Ascending aorta (tissue), 2 donors: ENCODE measurements around the gene KIR2DL4. TPM values are rescaled to one million over a fixed set of nuclear protein-coding genes. Genes with fewer than 3 reads are reported as not detected.
"Not testable (repeated sequence)": the region's sequence is repeated elsewhere in the genome, so short reads cannot be mapped to it uniquely, and the experiment has no call there.

Experiments used
- DNase-seq, 2 donors: peaks; one replicate each; pipeline ENCODE4 v3.0.0-alpha.2; 2019; ENCODE audit warnings: low spot score in 2 of 2
- H3K27ac ChIP-seq, 2 donors: fragments of 200-600 bp; sonication (generic); one replicate each; pipeline ENCODE4 v1.5.1; 2016 to 2017; ENCODE audit warnings: mild to moderate bottlenecking in 1 of 2
- H3K27me3 ChIP-seq: fragments of 200-600 bp; sonication (generic); one replicate; pipeline ENCODE4 v1.5.1; 2017
- H3K36me3 ChIP-seq, 2 donors: fragments of 200-600 bp; sonication (generic); one replicate each; pipeline ENCODE4 v1.5.1; 2016
- H3K4me1 ChIP-seq, 2 donors: fragments of 200-600 bp; sonication (generic); one replicate each; pipeline ENCODE4 v1.5.1; 2016 to 2017; ENCODE audit warnings: mild to moderate bottlenecking in 1 of 2
- H3K4me3 ChIP-seq, 2 donors: fragments of 200-600 bp; sonication (generic); one replicate each; pipeline ENCODE4 v1.5.1; 2016 to 2017; ENCODE audit warnings: mild to moderate bottlenecking in 1 of 2
- H3K9me3 ChIP-seq, 2 donors: fragments of 200-600 bp; sonication (generic); one replicate each; pipeline ENCODE4 v1.5.1; 2016
- intact Hi-C: fragments of 100-400 bp; cut with DNase I; formaldehyde crosslinking; loops from one replicate; pipeline ENCODE4 v1.15.1; 2023
- total RNA-seq: library from RNA; depleted of rRNA; stranded (reverse); fragments of >200 nt; gene quantifications from one replicate; pipeline ENCODE4 v1.1.0, GENCODE V29; 2016
- TF ChIP-seq, protein P1 (sequence below), 3 experiments: fragments of 200-600 bp in 2 of 3; fragments of 450-650 bp in 1 of 3; sonication (generic) in 2 of 3; IDR thresholded peaks; one replicate each; pipeline ENCODE4 v1.5.1; 2016 to 2019; ENCODE audit warnings: antibody characterized with exemption in 3 of 3, mild to moderate bottlenecking in 1 of 3, moderate library complexity in 1 of 3

KIR2DL4 gene
- total RNA-seq, 1 donor from 2014 or later = not detected

DNA sequence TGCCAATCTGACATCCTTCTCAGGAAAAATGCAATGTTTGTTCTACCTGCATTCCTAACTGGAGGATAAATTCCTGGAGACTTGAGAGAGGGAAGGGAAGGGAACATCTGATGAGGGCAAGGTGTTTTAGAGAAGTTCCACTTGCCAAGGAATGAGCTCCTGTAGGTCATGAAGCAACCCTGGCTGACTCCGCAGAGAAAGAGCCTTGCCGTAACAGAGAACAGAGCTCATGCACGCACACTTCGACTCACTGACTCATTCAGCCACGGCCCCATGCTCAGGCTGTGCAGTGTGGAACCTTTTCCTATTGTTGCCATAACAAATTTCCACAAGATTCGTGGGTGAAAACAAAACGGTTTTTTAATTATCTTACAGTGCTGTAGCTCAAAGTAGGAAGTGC is 24.5 kb upstream of the KIR2DL4 start:
- not testable (repeated sequence) for DNase-seq, H3K36me3 ChIP-seq, H3K27me3 ChIP-seq

DNA sequence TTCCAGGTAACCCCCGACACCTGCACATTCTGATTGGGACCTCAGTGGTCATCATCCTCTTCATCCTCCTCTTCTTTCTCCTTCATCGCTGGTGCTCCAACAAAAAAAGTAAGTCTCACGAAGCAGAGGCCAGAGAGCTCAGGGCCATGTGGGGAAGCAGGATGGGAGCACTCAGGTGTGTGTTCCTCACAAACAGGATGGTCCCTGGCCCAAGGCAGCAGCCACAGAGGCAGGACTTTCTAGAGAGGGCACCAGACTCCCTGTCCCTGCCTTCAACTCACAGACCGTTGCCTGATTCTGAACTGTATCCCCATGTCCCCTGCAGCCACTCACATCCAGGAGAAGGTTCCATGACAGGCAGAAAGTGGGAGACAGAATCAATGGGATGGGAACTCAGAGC is 20.5 kb upstream of the KIR2DL4 start:
- H3K4me3 ChIP-seq, H3K4me1 ChIP-seq, H3K9me3 ChIP-seq, H3K36me3 ChIP-seq, DNase-seq, H3K27ac ChIP-seq, intact Hi-C loops, H3K27me3 ChIP-seq: not testable (repeated sequence)

More for the DNA sequence above, 24.5 kb upstream of the KIR2DL4 start:
- H3K27ac ChIP-seq, H3K9me3 ChIP-seq, intact Hi-C loops, H3K4me1 ChIP-seq, H3K4me3 ChIP-seq: not testable (repeated sequence)

DNA sequence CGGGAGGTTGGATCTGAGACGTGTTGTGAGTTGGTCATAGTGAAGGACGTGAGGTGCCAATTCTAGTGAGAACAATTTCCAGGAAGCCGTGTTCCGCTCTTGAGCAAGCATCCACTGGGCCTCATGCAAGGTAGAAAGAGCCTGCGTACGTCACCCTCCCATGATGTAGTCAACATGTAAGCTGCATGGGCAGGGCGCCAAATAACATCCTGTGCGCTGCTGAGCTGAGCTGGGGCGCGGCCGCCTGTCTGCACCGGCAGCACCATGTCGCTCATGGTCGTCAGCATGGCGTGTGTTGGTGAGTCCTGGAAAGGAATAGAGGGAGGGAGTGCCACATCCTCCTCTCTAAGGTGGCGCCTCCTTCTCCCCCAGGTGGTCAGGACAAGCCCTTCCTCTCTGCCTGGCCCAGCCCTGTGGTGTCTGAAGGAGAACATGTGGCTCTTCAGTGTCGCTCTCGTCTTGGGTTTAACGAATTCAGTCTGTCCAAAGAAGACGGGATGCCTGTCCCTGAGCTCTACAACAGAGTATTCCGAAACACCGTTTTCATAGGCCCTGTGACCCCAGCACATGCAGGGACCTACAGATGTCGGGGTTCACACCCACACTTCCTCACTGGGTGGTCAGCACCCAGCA is 17.2 kb upstream of the KIR2DL4 start:
- H3K27me3 ChIP-seq, H3K4me3 ChIP-seq, intact Hi-C loops, DNase-seq, H3K27ac ChIP-seq, H3K4me1 ChIP-seq, H3K36me3 ChIP-seq, H3K9me3 ChIP-seq: not testable (repeated sequence)

DNA sequence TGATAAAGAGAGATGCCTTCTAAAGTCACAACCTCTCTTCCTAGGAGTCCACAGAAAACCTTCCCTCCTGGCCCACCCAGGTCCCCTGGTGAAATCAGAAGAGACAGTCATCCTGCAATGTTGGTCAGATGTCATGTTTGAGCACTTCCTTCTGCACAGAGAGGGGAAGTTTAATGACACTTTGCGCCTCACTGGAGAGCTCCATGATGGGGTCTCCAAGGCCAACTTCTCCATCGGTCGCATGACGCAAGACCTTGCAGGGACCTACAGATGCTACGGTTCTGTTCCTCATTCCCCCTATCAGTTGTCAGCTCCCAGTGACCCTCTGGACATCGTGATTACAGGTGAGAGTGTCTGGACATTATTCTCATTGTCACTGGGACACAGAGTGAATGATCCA is 15.3 kb upstream of the KIR2DL4 start:
- intact Hi-C loops, DNase-seq, H3K36me3 ChIP-seq, H3K27me3 ChIP-seq, H3K27ac ChIP-seq, H3K4me1 ChIP-seq, H3K9me3 ChIP-seq, H3K4me3 ChIP-seq: not testable (repeated sequence)

DNA sequence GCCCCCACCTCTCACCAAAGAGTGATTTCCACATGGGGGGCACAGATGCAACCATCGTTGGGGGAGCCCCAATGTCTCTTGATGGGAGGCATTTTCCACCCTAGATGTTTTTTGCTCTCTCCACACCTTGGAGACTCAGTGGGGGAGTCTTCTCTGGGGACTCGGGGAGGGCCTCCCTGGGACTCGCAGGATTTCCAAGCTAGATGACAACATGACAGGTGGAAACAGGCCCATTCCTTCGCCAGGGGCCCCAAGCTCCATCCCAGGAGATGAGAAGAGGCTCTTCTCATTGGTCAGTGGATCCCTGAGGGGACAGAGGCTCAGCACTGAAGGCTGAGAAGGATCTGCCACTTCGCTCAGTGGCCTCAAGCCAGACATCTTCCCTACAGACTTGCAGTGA is 12.7 kb upstream of the KIR2DL4 start:
- Histone ChIP-seq H3K4me1 (no peaks in the 10 kb centered on the region), H3K4me3 (no peak overlapping the region), H3K27ac (no peak overlapping the region), H3K27me3 (no peaks in the 10 kb centered on the region), H3K36me3 (no peaks in the 10 kb centered on the region), H3K9me3 (no peaks in the 10 kb centered on the region)
- intact Hi-C loops = no loop called here
- TF ChIP-seq, protein P1, sequence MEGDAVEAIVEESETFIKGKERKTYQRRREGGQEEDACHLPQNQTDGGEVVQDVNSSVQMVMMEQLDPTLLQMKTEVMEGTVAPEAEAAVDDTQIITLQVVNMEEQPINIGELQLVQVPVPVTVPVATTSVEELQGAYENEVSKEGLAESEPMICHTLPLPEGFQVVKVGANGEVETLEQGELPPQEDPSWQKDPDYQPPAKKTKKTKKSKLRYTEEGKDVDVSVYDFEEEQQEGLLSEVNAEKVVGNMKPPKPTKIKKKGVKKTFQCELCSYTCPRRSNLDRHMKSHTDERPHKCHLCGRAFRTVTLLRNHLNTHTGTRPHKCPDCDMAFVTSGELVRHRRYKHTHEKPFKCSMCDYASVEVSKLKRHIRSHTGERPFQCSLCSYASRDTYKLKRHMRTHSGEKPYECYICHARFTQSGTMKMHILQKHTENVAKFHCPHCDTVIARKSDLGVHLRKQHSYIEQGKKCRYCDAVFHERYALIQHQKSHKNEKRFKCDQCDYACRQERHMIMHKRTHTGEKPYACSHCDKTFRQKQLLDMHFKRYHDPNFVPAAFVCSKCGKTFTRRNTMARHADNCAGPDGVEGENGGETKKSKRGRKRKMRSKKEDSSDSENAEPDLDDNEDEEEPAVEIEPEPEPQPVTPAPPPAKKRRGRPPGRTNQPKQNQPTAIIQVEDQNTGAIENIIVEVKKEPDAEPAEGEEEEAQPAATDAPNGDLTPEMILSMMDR (IDR thresholded peaks at IDR 0.05) = no peak
- DNase-seq = no peak

DNA sequence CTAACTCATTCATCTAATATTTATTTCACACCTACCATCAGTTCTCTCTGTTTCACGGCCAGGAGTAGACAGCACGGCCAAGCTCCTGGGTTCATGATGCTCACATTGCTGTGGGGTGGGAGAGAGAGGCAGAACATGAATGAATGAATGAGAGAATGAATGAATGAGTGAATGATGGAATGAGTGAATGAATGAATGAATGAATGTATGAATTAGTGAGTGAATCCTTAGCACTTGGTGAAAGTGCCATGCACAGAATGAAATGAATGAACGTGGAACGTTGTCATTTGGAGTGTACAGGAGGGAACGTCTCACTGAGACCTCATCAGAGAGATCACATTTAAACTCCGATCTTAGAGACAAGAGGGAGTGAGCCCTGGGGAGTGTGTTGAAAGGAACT is 11.9 kb upstream of the KIR2DL4 start:
- Histone ChIP-seq H3K4me1 (no peaks in the 10 kb centered on the region), H3K9me3 (no peaks in the 10 kb centered on the region), H3K27ac (no peak overlapping the region), H3K27me3 (no peaks in the 10 kb centered on the region), H3K4me3 (no peak overlapping the region), H3K36me3 (no peaks in the 10 kb centered on the region)
- TF ChIP-seq, protein P1 (IDR thresholded peaks at IDR 0.05) = no peak
- DNase-seq = no peak
- intact Hi-C loops = no loop called here

DNA sequence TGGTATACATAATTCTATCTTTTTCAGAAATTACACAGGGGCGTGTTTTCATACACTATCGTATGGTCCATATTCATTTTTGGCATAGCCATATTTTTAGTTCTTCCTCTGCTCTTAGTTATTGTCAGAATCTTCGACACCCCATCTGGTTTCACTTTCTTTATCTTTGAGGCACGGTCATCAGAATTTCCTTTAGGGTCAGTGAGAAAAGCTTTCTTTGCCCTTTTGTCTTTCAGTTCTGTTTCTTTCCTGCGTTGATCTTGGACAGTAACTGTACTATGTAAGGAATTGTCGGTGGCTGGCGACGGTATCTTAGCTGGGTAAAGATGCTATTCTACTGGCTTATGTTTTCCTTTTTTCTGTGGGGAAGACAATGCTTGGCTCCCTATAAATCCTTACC is 10.6 kb upstream of the KIR2DL4 start:
- intact Hi-C loops = no loop called here
- no peak for DNase-seq

More for the DNA sequence above, 10.6 kb upstream of the KIR2DL4 start:
- H3K27me3 ChIP-seq = no peaks in the 10 kb centered on the region
- H3K4me1 ChIP-seq = no peaks in the 10 kb centered on the region
- TF ChIP-seq, protein P1 (IDR thresholded peaks at IDR 0.05) = no peak
- H3K36me3 ChIP-seq = no peaks in the 10 kb centered on the region
- H3K27ac ChIP-seq = no peak overlapping the region
- H3K4me3 ChIP-seq = peak overlapping the region in 1 of 2 donors; percentile 13
- H3K9me3 ChIP-seq = no peaks in the 10 kb centered on the region
